ENCODE measurements around the gene CYB561D1. TPM values are rescaled to one million over a fixed set of nuclear protein-coding genes. Genes with fewer than 3 reads are reported as not detected.

CYB561D1 gene
- total and polyA plus RNA-seq, 2 of the 13 experiments (the other 11 are each of a cell fraction or from before 2014, with no cell fraction given): 3.9 to 4.1 TPM

- TF ChIP-seq ZNF234 (CRISPR knock-in tag; conservative IDR thresholded peaks at IDR 0.05) (no peak), FOXK2 (IDR thresholded peaks at IDR 0.05) (no peak), NR3C1 (CRISPR knock-in tag; IDR thresholded peaks at IDR 0.05) (no peak), SAFB2 (CRISPR knock-in tag; IDR thresholded peaks at IDR 0.05; ENCODE audit: borderline replicate concordance, low read depth) (no peak)
Measured at GRCh38 chr1:109500941-109501381, 7.1 kb downstream of the CYB561D1 start (continued).

- Histone ChIP-seq H3K27me3 (ENCODE audit: control insufficient read depth in 1 of 2, insufficient read depth in 2 of 2, low read length in 2 of 2) (no peaks in the 10 kb centered on the region), H4K20me1 (ENCODE audit: insufficient read depth, low read length) (no peaks in the 10 kb centered on the region), H3K79me2 (ENCODE audit: insufficient read depth, low read length) (no peaks in the 10 kb centered on the region), H3K9ac (ENCODE audit: insufficient read depth, low read depth, low read length) (no peak overlapping the region), H3K4me1 (ENCODE audit: insufficient read depth, low read length) (no peaks in the 10 kb centered on the region), H3K36me3 (replicated peaks in 1 of 2; ENCODE audit: control insufficient read depth in 1 of 2, insufficient read depth in 2 of 2, low read length in 2 of 2) (no peaks in the 10 kb centered on the region; a peak in 1 of 5 replicates), H3K27ac (ENCODE audit: extremely low read length, insufficient read depth, low read length) (no peak overlapping the region), H3K9me3 (ENCODE audit: low read length) (no peaks in the 10 kb centered on the region), H3K4me2 (ENCODE audit: low read depth, low read length) (no peak overlapping the region), H3K4me3 (replicated peaks in 1 of 3; ENCODE audit: insufficient read depth in 1 of 3, low read depth in 2 of 3, low read length in 3 of 3) (no peak overlapping the region), H2AFZ (ENCODE audit: low read length) (no peak overlapping the region)
- intact Hi-C loops (cut with micrococcal nuclease; ENCODE audit: unreplicated experiment) (no loop called here), in situ Hi-C loops (cut with HindIII; ENCODE audit: extremely low pct_ligation_motif_present, low pct_unique_long_range_greater_than_20kb) (no loop called here)
- TF ChIP-seq ATF4 (CRISPR knock-in tag; IDR thresholded peaks at IDR 0.05) (no peak), HNF4A (CRISPR knock-in tag; IDR thresholded peaks at IDR 0.05) (no peak)
- no TSS peak for BruUV-seq (replicated peaks)
- no peak for ATAC-seq
- CTCF ChIA-PET (ENCODE audit: low intra/inter-chr PET ratio, low total read pairs): interaction anchor here (0.7 kb wide), 1 partner anchor 30 kb away, joined by 4 read pairs; no protein-coding TSS in a partner anchor
- 88% methylated on average over 2 of the region's 5 CpGs for WGBS (ENCODE audit: low lambda C conversion rate)
- no peak for DNase-seq (ENCODE audit: low spot score)
- POLR2A ChIA-PET: no interaction called here
- FAIRE-seq: no peak
Measured at GRCh38 chr1:109501644-109502363, 7.9 kb downstream of the CYB561D1 start.
